HG03159 (cell line): ENCODE data around the gene TMEM132C.

Source experiments
- ATAC-seq: cut with Tn5 transposase; IDR thresholded peaks from one replicate; pipeline ENCODE4 v1.9.1; 2021; ENCODE audit warnings: mild to moderate bottlenecking, moderate library complexity; ENCODE audit not compliant: unreplicated experiment

TMEM132C gene

GRCh38 chr12:128606538-128606937 is 339.6 kb downstream of the TMEM132C start:
- ATAC-seq: no peak

- no peak for ATAC-seq
Measured at GRCh38 chr12:128606970-128607369, 340.0 kb downstream of the TMEM132C start.

GRCh38 chr12:128607641-128608040 is 340.7 kb downstream of the TMEM132C start:
- no peak for ATAC-seq

GRCh38 chr12:128609861-128610260 is 342.9 kb downstream of the TMEM132C start:
- ATAC-seq: no peak

- no peak for ATAC-seq
Measured at GRCh38 chr12:128611736-128612135, 344.8 kb downstream of the TMEM132C start.

GRCh38 chr12:128612150-128612850 is 345.3 kb downstream of the TMEM132C start:
- no peak for ATAC-seq

GRCh38 chr12:128613837-128614590 is 347.0 kb downstream of the TMEM132C start:
- ATAC-seq: no peak

- ATAC-seq: no peak
Measured at GRCh38 chr12:128617304-128617833, 350.4 kb downstream of the TMEM132C start.

- no peak for ATAC-seq
Measured at GRCh38 chr12:128619263-128619662, 352.3 kb downstream of the TMEM132C start.

- ATAC-seq: no peak
Measured at GRCh38 chr12:128621304-128621703, 354.3 kb downstream of the TMEM132C start.

- ATAC-seq: no peak
Measured at GRCh38 chr12:128623748-128624147, 356.8 kb downstream of the TMEM132C start.

GRCh38 chr12:128626808-128627320 is 359.9 kb downstream of the TMEM132C start:
- no peak for ATAC-seq

GRCh38 chr12:128627659-128628058 is 360.7 kb downstream of the TMEM132C start:
- no peak for ATAC-seq

GRCh38 chr12:128629979-128630378 is 363.0 kb downstream of the TMEM132C start:
- no peak for ATAC-seq

- ATAC-seq: peak; percentile 93
Measured at GRCh38 chr12:128637642-128638606, 371.0 kb downstream of the TMEM132C start.

- ATAC-seq: no peak
Measured at GRCh38 chr12:128639089-128639488, 372.1 kb downstream of the TMEM132C start.

GRCh38 chr12:128643155-128643554 is 376.2 kb downstream of the TMEM132C start:
- no peak for ATAC-seq

GRCh38 chr12:128644664-128645296 is 377.8 kb downstream of the TMEM132C start:
- ATAC-seq: peak; percentile 63

- no peak for ATAC-seq
Measured at GRCh38 chr12:128649902-128650301, 382.9 kb downstream of the TMEM132C start.

- no peak for ATAC-seq
Measured at GRCh38 chr12:128652136-128652751, 385.3 kb downstream of the TMEM132C start.
